RWPE2 (cell line): ENCODE data around the gene LRRC23.
"Not testable (repeated sequence)": the region's sequence is repeated elsewhere in the genome, so short reads cannot be mapped to it uniquely, and the experiment has no call there.

Experiments
- ATAC-seq: fragments of 200-7000 bp; cut with Tn5 transposase; 3 replicates; pipeline ENCODE4 v1.9.1; 2021; ENCODE audit warnings: low read depth
- DNase-seq: peaks from one replicate; pipeline ENCODE4 v3.0.0-alpha.2; 2020; ENCODE audit warnings: low spot score
- H3K27ac ChIP-seq: fragments of 450-650 bp; 2 replicates; pipeline ENCODE4 v1.5.1; 2017; ENCODE audit warnings: mild to moderate bottlenecking; ENCODE audit not compliant: poor library complexity, severe bottlenecking
- H3K27me3 ChIP-seq: fragments of 250-450 bp; sonication (Bioruptor Pico); 2 replicates; pipeline ENCODE4 v1.5.1; 2021; ENCODE audit warnings: mild to moderate bottlenecking, moderate library complexity; ENCODE audit not compliant: insufficient read depth, poor library complexity, severe bottlenecking
- H3K36me3 ChIP-seq: fragments of 250-450 bp; sonication (Bioruptor Pico); 2 replicates; pipeline ENCODE4 v1.5.1; 2020; ENCODE audit warnings: low read depth, mild to moderate bottlenecking, moderate library complexity
- H3K4me1 ChIP-seq: fragments of 250-450 bp; sonication (Bioruptor Pico); 2 replicates; pipeline ENCODE4 v1.5.1; 2021; ENCODE audit warnings: mild to moderate bottlenecking, moderate library complexity; ENCODE audit not compliant: insufficient read depth, poor library complexity, severe bottlenecking
- H3K4me3 ChIP-seq: fragments of 250-450 bp; sonication (Bioruptor Pico); 2 replicates; pipeline ENCODE4 v1.5.1; 2021; ENCODE audit warnings: mild to moderate bottlenecking, moderate library complexity; ENCODE audit not compliant: severe bottlenecking
- H3K9me3 ChIP-seq: fragments of 250-450 bp; sonication (Bioruptor Pico); 2 replicates; pipeline ENCODE4 v1.5.1; 2021; ENCODE audit warnings: mild to moderate bottlenecking, moderate library complexity; ENCODE audit not compliant: severe bottlenecking
- CTCF ChIP-seq: fragments of 450-650 bp; IDR thresholded peaks from one replicate; pipeline ENCODE4 v1.5.1; 2017; ENCODE audit warnings: mild to moderate bottlenecking, moderate library complexity; ENCODE audit not compliant: poor library complexity, severe bottlenecking

Gene LRRC23

GRCh38 chr12:6866920-6867412 is 37.7 kb upstream of the LRRC23 start:
- H3K36me3 ChIP-seq, result peaks cover 66% of the 10 kb centered on the region
- TF ChIP-seq CTCF, result no peak
- peak overlapping the region; percentile 97 for H3K4me3 ChIP-seq
- peaks cover 6% of the 10 kb centered on the region for H3K4me1 ChIP-seq
- no peak for DNase-seq
- H3K27ac ChIP-seq, result peak overlapping the region; percentile 88
- H3K27me3 ChIP-seq, result no peaks in the 10 kb centered on the region
- no peaks in the 10 kb centered on the region for H3K9me3 ChIP-seq
- ATAC-seq, result peak; percentile 1; the same call in 2 of the 3 replicates

GRCh38 chr12:6867413-6868210 is 37.0 kb upstream of the LRRC23 start, which contains the start of gene TPI1:
TSS of gene TPI1 (plus strand) at chr12:6867531. CDS start at chr12:6867567, 36 bp downstream.
- DNase-seq (peak; percentile 82), ATAC-seq (peak; percentile 57)
- Histone ChIP-seq H3K36me3 (peaks cover 59% of the 10 kb centered on the region), H3K9me3 (no peaks in the 10 kb centered on the region), H3K4me3 (peak within 1 kb of the TSS; percentile 97), H3K27ac (peak within 1 kb of the TSS; percentile 88), H3K27me3 (no peaks in the 10 kb centered on the region), H3K4me1 (peaks cover 6% of the 10 kb centered on the region)
- no peak for TF ChIP-seq CTCF

GRCh38 chr12:6868211-6869048 is 36.2 kb upstream of the LRRC23 start:
- Histone ChIP-seq H3K4me1 (peaks cover 6% of the 10 kb centered on the region), H3K36me3 (peaks cover 52% of the 10 kb centered on the region), H3K9me3 (no peaks in the 10 kb centered on the region), H3K4me3 (peak overlapping the region; percentile 97), H3K27me3 (no peaks in the 10 kb centered on the region), H3K27ac (peak overlapping the region; percentile 88)
- no peak for TF ChIP-seq CTCF
- DNase-seq (no peak), ATAC-seq (no peak)

GRCh38 chr12:6869049-6870021 is 35.3 kb upstream of the LRRC23 start:
- peak overlapping the region; percentile 88 for H3K27ac ChIP-seq
- peaks cover 6% of the 10 kb centered on the region for H3K4me1 ChIP-seq
- peaks cover 45% of the 10 kb centered on the region for H3K36me3 ChIP-seq
- H3K9me3 ChIP-seq, result no peaks in the 10 kb centered on the region
- peak overlapping the region; percentile 97 for H3K4me3 ChIP-seq
- no peaks in the 10 kb centered on the region for H3K27me3 ChIP-seq
- peak; percentile 91 for TF ChIP-seq CTCF
- DNase-seq (no peak), ATAC-seq (no peak)

- H3K27ac ChIP-seq, result peak overlapping the region; percentile 88
- H3K4me3 ChIP-seq, H3K9me3 ChIP-seq, H3K27me3 ChIP-seq, H3K4me1 ChIP-seq, ATAC-seq, DNase-seq: not testable (repeated sequence)
- peaks cover 37% of the 10 kb centered on the region for H3K36me3 ChIP-seq
Measured at GRCh38 chr12:6870304-6870703, 34.3 kb upstream of the LRRC23 start.
